OCI-LY7 (cell line): ENCODE results near the gene HP1BP3. TPM values are rescaled to one million over a fixed set of nuclear protein-coding genes. Genes with fewer than 3 reads are reported as not detected.

Source experiments
- BruUV-seq: library from RNA; stranded (reverse); fragments of 400-500 nt; replicated peaks from 2 replicates; lab custom pipeline; 2021; lab: Mats Ljungman, UMichigan
- CTCF ChIA-PET: fragments of 300-600 bp; sonication (Branson Sonifier 250); formaldehyde crosslinking; loops from one replicate; lab custom pipeline; 2022; ENCODE audit warnings: antibody characterized with exemption; ENCODE audit not compliant: unreplicated experiment; lab: Charles Lee
- POLR2A ChIA-PET: fragments of 300-600 bp; sonication (Branson Sonifier 250); formaldehyde crosslinking; loops from one replicate; lab custom pipeline; 2022; ENCODE audit warnings: antibody characterized with exemption; lab: Charles Lee
- DNase-seq: peaks from one replicate; pipeline ENCODE4 v3.0.0-alpha.2; 2015; ENCODE audit warnings: low spot score
- H2AFZ ChIP-seq: fragments of 200-600 bp; sonication (generic), shearing (Covaris generic); 2 replicates; pipeline ENCODE4 v1.6.1; 2014; ENCODE audit warnings: mild to moderate bottlenecking, antibody characterized with exemption, low read length, moderate library complexity
- H3K27ac ChIP-seq: fragments of 200-600 bp; sonication (generic); 2 replicates; pipeline ENCODE4 v1.5.1; 2014; ENCODE audit warnings: mixed run types, low read depth, mild to moderate bottlenecking, moderate library complexity, low read length, inconsistent platforms; ENCODE audit not compliant: poor library complexity, severe bottlenecking
- H3K36me3 ChIP-seq: fragments of 200-600 bp; sonication (generic); 2 replicates; pipeline ENCODE4 v1.6.1; 2014; ENCODE audit warnings: mild to moderate bottlenecking, antibody characterized with exemption, low read length, moderate library complexity, mixed read lengths; ENCODE audit not compliant: insufficient read depth
- H3K4me1 ChIP-seq: fragments of 200-600 bp; sonication (generic); 2 replicates; pipeline ENCODE4 v1.5.1; 2014; ENCODE audit warnings: mild to moderate bottlenecking, low read length; ENCODE audit not compliant: insufficient read depth, poor library complexity, severe bottlenecking
- H3K4me2 ChIP-seq: fragments of 200-600 bp; sonication (generic); 2 replicates; pipeline ENCODE4 v1.6.1; 2014; ENCODE audit warnings: mild to moderate bottlenecking, low read length
- H3K4me3 ChIP-seq: fragments of 200-600 bp; sonication (generic); 2 replicates; pipeline ENCODE4 v1.5.1; 2014; ENCODE audit warnings: mild to moderate bottlenecking, low read depth, low read length; ENCODE audit not compliant: poor library complexity, severe bottlenecking
- H3K79me2 ChIP-seq: fragments of 200-600 bp; sonication (generic); 2 replicates; pipeline ENCODE4 v1.6.1; 2016; ENCODE audit warnings: low read depth, mild to moderate bottlenecking, low read length, moderate library complexity, mixed read lengths; ENCODE audit not compliant: insufficient read depth
- H3K9me2 ChIP-seq: fragments of 200-600 bp; sonication (generic); 2 replicates; pipeline ENCODE4 v1.6.1; 2016; ENCODE audit warnings: mild to moderate bottlenecking, low read length, mixed read lengths; ENCODE audit not compliant: insufficient read depth
- H3K9me3 ChIP-seq: fragments of 200-600 bp; sonication (generic); 2 replicates; pipeline ENCODE4 v1.6.1; 2014; ENCODE audit warnings: mild to moderate bottlenecking, mixed run types, low read length, mixed read lengths
- H4K20me1 ChIP-seq: fragments of 200-600 bp; sonication (generic); 2 replicates; pipeline ENCODE4 v1.6.1; 2014; ENCODE audit warnings: mild to moderate bottlenecking, antibody characterized with exemption, low read length, moderate library complexity, mixed read lengths; ENCODE audit not compliant: insufficient read depth
- CTCF ChIP-seq: fragments of 200-600 bp; sonication (generic); conservative IDR thresholded peaks from 2 replicates; pipeline ENCODE4 v1.5.1; 2014; ENCODE audit warnings: mild to moderate bottlenecking, antibody characterized with exemption, low read length, moderate library complexity, mixed read lengths
- EZH2phosphoT487 ChIP-seq: fragments of 200-600 bp; sonication (generic); IDR thresholded peaks from 2 replicates; pipeline ENCODE4 v1.6.1; 2018; ENCODE audit warnings: low read depth, borderline replicate concordance, mild to moderate bottlenecking, mixed run types, antibody characterized with exemption, low read length, moderate library complexity, mixed read lengths
- intact Hi-C: fragments of 100-400 bp; cut with micrococcal nuclease; formaldehyde crosslinking; loops from one replicate; pipeline ENCODE4 v1.10.0; 2022; ENCODE audit not compliant: unreplicated experiment
- total RNA-seq, 2 experiments: library from RNA; depleted of rRNA in 1 of 2; stranded (reverse); fragments of >200 nt in 1 of 2; shearing (Covaris generic) in 1 of 2; gene quantifications; 2 replicates each; pipeline ENCODE4 v1.2.3, GENCODE V29; 2014 to 2022

The HP1BP3 gene
- total RNA-seq, 2 experiments from 2014 or later, result 288 to 295 TPM

DNA sequence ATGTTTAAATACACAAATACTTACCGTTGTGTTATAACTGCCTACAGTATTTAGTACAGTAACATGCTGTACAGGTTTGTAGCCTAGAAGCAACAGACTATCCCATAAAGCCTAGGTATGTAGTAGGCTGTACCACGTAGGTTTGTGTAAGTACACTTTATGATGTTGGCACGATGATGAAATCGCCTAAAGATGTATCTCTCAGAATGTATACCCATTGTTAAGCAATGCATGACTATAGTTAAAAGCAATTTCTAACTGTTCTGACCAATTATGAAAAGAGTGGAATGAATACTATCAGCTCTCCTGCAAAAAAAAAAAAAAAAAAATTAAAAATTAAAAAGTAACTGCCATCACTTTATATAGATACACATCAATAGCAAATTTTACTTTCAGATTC is 11.4 kb downstream of the HP1BP3 start:
- Histone ChIP-seq H3K79me2 (peaks cover 63% of the 10 kb centered on the region), H3K9me3 (no peaks in the 10 kb centered on the region), H3K4me2 (no peak overlapping the region), H3K4me3 (no peak overlapping the region), H3K27ac (no peak overlapping the region), H2AFZ (no peak overlapping the region), H4K20me1 (peaks cover 23% of the 10 kb centered on the region), H3K4me1 (no peaks in the 10 kb centered on the region), H3K9me2 (no peaks in the 10 kb centered on the region), H3K36me3 (peaks cover 98% of the 10 kb centered on the region)
- intact Hi-C loops, result no loop called here
- ChIA-PET CTCF (no interaction called here), POLR2A (interaction anchor here (1.6 kb wide), 1 partner anchor 11 kb away, joined by 7 read pairs; no protein-coding TSS in a partner anchor)
- no peak for TF ChIP-seq CTCF
- TF ChIP-seq EZH2phosphoT487, result no peak
- no peak for DNase-seq
- no TSS peak for BruUV-seq

- no peak for TF ChIP-seq CTCF
- 0 out of 2 replicates have a peak, but pooled peaks cover 4% of the 10 kb centered on the region for H4K20me1 ChIP-seq
- DNase-seq, result no peak
- no peak overlapping the region for H3K4me2 ChIP-seq
- H2AFZ ChIP-seq, result no peak overlapping the region
- BruUV-seq, result no TSS peak
- H3K36me3 ChIP-seq, result peaks cover 100% of the 10 kb centered on the region
- no peak overlapping the region for H3K27ac ChIP-seq
- intact Hi-C loops, result no loop called here
- H3K9me3 ChIP-seq, result no peaks in the 10 kb centered on the region
- CTCF ChIA-PET, result no interaction called here
- H3K9me2 ChIP-seq, result no peaks in the 10 kb centered on the region
- H3K4me3 ChIP-seq, result no peak overlapping the region
- H3K4me1 ChIP-seq, result no peaks in the 10 kb centered on the region
- POLR2A ChIA-PET, result interaction anchor here (0.9 to 1.2 kb wide), 2 partner anchors 12 to 105 kb away, joined by 3 to 4 read pairs; no protein-coding TSS in a partner anchor
- peaks cover 24% of the 10 kb centered on the region; the same call in 1 of the 2 replicates for H3K79me2 ChIP-seq
These were observed 15.3 kb downstream of the HP1BP3 start for GRCh38 chr1:20771780-20772179.

DNA sequence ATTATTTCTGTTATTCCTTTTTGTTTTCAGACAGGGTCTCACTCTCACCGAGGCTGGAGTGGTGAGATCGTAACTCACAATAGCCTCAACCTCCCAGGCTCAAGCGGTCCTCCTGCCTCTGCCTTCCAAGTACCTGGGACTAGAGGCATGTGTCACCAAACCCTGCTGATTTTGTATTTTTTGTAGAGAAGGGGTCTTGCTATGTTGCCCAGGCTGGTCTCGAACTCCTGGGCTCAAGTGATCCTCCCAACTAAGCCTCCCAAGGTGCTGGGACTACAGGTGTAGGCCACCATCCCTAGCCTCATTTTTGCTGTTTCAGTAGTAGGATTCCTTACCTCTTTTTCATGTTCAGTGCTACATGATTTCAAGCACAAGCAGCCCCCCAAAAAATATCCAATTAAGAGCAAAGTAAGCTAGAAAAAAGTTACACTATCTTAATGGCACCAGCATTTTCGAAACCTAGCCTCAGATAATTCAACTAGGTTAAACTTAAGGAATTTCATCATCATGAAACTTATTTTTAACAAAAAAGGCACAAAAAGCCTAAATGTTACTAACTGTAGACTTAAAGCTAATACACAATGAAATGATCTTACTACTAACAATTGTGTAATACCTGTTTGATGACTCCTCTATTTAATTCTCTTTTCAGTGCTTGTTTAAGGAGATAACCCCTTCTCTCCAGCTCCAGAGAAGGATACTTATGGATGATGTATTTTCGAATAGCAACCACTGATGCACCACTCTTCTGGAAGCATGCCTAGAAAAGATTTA is 16.6 kb downstream of the HP1BP3 start:
- Histone ChIP-seq H3K4me2 (no peak overlapping the region), H3K4me1 (no peaks in the 10 kb centered on the region), H3K79me2 (peaks cover 13% of the 10 kb centered on the region; the same call in 1 of the 2 replicates), H3K9me2 (no peaks in the 10 kb centered on the region), H3K9me3 (no peaks in the 10 kb centered on the region), H2AFZ (no peak overlapping the region), H3K4me3 (no peak overlapping the region), H4K20me1 (no peaks in the 10 kb centered on the region), H3K36me3 (peaks cover 100% of the 10 kb centered on the region), H3K27ac (no peak overlapping the region)
- ChIA-PET POLR2A (interaction anchor here (0.9 to 1.2 kb wide), 2 partner anchors 13 to 104 kb away, joined by 3 to 4 read pairs; no protein-coding TSS in a partner anchor), CTCF (no interaction called here)
- no peak for DNase-seq
- BruUV-seq, result no TSS peak
- intact Hi-C loops, result no loop called here
- no peak for TF ChIP-seq CTCF
- no peak for TF ChIP-seq EZH2phosphoT487
